GM06990 (cell line): Measurements from ENCODE around the gene ERP44.
"Not testable (repeated sequence)": the region's sequence is repeated elsewhere in the genome, so short reads cannot be mapped to it uniquely, and the experiment has no call there.

Experiments
- DNase-seq: peaks from one replicate; pipeline ENCODE4 v3.0.0-alpha.2; 2011; ENCODE audit not compliant: insufficient read length; ENCODE audit errors: extremely low read depth
- H3K27me3 ChIP-seq: replicated peaks from 2 replicates; pipeline ENCODE4 v1.6.0; 2011; ENCODE audit warnings: low read length; ENCODE audit not compliant: control insufficient read depth, insufficient read depth
- H3K36me3 ChIP-seq: 2 replicates; pipeline ENCODE4 v1.5.1; 2011; ENCODE audit warnings: low read length; ENCODE audit not compliant: control insufficient read depth, insufficient read depth
- H3K4me3 ChIP-seq: replicated peaks from 2 replicates; pipeline ENCODE4 v1.5.1; 2011; ENCODE audit warnings: low read depth, mild to moderate bottlenecking, control low read depth, low read length
- TF ChIP-seq, protein P1 (sequence below): IDR thresholded peaks from 2 replicates; pipeline ENCODE4 v1.5.1; 2011; ENCODE audit warnings: low read length, control low read depth, mild to moderate bottlenecking, inconsistent platforms; ENCODE audit not compliant: insufficient read depth, poor library complexity, severe bottlenecking

The ERP44 gene

DNA sequence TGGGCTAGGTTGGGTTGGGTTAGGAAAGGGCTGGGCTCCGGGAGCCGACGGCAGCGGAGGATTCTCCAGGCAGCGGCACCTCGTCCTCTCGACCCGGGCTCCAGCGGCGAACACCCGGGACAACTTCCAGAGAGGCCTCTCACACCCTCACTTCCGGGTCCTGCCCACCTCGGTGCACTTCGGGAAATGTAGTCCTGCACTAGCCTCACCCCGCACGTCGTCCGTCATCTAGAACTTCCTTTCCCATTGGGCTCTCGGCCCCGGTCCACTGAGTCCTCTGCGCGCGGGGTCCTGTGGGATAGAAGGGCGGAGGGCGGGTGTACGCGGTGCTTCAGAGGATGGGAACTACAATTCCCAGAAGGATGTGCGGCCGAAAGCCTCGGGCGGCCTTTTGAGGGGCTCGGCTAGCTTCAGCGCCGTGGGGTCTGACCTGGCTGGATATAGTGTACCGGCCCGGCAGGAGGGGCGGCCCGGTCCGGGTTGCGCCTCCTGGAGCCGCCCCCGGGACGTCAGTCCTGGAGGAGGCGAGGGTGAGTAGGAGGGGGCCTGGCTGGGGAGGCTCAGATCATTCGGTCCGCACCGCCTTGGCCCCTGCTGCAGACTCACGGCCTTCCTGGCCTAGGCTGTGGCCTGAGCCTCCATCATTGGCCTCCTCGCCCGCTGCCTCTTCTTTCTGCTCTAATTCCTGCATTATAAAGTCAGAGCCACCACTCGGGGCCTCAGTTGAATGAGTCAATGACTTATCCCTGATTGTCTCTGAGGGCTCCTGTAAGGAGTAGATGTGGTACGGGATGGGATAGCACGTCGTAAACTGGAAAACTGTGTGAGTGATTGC, at the start of gene ERP44, which contains the start of gene INVS:
Gene ERP44, minus strand, starts transcription at position 114 of the 835 bp plus-strand sequence. CDS start 160 bp downstream, outside the sequence.
Gene INVS, plus strand, starts transcription at position 357 of the 835 bp plus-strand sequence. CDS start 5,279 bp downstream, outside the sequence.
- Histone ChIP-seq H3K27me3 (no peaks in the 10 kb centered on the region), H3K36me3 (peaks cover 4% of the 10 kb centered on the region), H3K4me3 (peak within 1 kb of the TSS; percentile 100)
- DNase-seq, result peak; percentile 96
- TF ChIP-seq, protein P1, sequence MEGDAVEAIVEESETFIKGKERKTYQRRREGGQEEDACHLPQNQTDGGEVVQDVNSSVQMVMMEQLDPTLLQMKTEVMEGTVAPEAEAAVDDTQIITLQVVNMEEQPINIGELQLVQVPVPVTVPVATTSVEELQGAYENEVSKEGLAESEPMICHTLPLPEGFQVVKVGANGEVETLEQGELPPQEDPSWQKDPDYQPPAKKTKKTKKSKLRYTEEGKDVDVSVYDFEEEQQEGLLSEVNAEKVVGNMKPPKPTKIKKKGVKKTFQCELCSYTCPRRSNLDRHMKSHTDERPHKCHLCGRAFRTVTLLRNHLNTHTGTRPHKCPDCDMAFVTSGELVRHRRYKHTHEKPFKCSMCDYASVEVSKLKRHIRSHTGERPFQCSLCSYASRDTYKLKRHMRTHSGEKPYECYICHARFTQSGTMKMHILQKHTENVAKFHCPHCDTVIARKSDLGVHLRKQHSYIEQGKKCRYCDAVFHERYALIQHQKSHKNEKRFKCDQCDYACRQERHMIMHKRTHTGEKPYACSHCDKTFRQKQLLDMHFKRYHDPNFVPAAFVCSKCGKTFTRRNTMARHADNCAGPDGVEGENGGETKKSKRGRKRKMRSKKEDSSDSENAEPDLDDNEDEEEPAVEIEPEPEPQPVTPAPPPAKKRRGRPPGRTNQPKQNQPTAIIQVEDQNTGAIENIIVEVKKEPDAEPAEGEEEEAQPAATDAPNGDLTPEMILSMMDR, result no peak

DNA sequence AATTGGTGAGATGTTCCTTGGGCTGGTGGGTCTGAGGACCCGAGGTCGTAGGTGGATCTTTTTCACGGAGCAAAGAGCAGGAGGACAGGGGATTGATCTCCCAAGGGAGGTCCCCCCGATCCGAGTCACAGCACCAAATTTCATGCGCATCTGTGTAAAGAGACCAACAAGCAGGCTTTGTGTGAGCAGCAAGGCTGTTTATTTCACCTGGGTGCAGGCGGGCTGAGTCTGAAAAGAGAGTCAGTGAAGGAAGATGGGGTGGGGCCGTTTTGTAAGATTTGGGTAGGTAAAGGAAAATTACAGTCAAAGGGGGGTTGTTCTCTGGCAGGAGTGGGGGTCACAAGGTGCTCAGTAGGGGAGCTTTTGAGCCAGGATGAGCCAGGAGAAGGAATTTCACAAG, 47.2 kb upstream of the ERP44 start:
- not testable (repeated sequence) for H3K4me3 ChIP-seq, H3K27me3 ChIP-seq, H3K36me3 ChIP-seq, DNase-seq

DNA sequence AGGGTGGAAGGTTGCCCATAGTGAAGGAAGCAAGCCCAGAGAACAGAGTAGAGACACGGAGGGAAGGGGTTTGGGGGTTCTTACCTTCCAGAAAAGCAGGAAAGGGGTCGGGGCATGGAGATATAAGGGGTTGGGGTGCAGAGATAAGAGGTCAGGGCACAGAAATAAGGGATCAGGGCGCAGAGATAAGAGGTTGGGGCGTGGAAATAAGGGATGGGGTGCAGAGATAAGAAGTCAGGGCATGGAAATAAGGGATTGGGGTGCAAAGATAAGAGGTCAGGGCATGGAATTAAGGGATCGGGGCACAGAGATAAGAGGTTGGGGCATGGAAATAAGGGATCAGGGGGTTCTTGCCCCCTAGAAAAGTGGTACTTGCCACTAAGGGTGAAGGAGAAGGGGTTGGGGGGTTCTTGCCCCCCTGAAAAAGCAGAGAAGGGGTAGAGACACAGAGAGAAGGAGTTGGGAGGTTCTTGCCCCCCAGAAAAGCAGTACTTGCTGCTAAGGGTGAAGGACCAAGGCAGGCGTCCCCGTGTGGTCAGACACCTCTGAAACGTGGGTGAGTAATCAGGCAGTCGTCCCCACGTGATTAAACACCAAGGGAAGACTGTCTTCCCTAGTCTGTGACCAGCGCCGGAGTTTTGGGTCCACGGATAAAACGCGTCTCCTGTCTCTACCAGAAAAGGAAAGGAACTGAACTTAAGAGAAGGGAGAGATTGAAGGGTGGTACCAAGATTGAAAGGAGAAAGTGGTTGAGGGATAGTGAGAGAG, 46.6 kb upstream of the ERP44 start:
- H3K36me3 ChIP-seq, H3K27me3 ChIP-seq, DNase-seq, H3K4me3 ChIP-seq: not testable (repeated sequence)

DNA sequence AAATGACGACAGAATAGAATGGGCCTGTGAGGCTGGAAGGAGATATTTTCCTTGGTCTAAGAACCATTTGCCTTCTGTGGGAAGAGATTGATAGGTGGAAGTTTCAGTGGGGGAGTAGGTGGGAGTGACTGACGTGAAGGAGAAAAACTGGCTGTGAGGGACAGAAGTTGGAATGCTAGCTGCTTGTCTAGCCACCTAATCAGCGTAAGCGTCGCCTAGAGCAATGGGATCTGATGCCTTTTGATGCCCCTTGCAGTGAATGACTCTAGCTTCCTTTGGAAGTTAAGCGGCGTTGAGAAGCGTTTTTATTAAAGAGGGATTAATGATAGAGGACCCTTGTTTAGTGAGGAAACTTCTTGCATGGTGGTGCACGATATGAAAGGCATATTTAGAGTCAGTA, 43.1 kb upstream of the ERP44 start:
- not testable (repeated sequence) for H3K27me3 ChIP-seq, DNase-seq, H3K4me3 ChIP-seq, H3K36me3 ChIP-seq

DNA sequence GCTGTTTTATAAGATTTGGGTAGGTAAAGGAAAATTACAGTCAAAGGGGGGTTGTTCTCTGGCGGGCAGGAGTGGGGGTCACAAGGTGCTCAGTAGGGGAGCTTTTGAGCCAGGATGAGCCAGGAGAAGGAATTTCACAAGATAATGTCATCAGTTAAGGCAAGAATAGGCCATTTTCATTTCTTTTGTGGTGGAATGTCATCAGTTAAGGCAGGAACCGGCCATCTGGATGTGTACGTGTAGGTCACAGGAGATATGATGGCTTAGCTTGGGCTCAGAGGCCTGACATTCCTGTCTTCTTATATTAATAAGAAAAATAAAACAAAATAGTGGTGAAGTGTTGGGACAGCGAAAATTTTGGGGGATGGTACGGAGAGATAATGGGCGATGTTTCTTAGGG, 41.5 kb upstream of the ERP44 start:
- DNase-seq, H3K36me3 ChIP-seq, H3K4me3 ChIP-seq, H3K27me3 ChIP-seq: not testable (repeated sequence)

DNA sequence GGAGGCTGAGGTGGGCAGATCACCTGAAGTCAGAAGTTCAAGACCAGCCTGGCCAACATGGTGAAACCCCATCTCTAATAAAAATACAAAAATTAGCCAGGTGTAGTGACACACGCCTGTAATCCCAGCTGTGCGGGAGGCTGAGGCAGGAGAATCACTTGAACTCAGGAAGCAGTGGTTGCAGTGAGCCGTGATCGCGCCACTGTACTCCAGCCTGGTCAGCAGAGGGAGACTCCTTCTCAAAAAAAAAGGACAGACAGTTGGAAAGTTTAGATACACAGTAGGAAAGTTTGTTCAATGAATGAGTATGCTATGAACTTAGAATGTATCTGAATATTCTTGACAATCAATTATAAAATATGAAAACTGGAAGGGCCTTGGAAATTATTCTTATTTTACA, 38.0 kb upstream of the ERP44 start:
- H3K36me3 ChIP-seq, DNase-seq, H3K4me3 ChIP-seq, H3K27me3 ChIP-seq: not testable (repeated sequence)

DNA sequence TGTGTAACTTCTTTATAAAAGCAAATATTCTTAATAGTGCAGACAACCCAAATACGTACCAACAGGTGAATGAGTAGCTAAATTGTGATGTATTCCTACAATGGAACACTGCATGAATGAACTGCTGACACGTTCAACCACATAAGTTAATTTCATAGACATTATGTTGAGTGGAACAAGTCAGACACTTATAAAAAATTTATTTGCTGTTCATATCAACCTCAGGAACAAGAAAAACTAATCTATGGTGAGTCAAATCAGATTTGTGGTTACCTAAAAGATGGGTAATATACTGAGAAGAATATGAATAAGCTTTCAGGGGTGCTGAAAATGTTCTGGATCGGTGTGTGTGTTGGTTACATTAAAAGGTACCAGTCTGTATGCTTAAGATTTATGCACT, 35.9 kb upstream of the ERP44 start:
- no peaks in the 10 kb centered on the region for H3K27me3 ChIP-seq
- H3K36me3 ChIP-seq, result no peaks in the 10 kb centered on the region; the same call in none of the 2 replicates
- TF ChIP-seq, protein P1, result no peak
- DNase-seq, result no peak
- H3K4me3 ChIP-seq, result no peak overlapping the region

DNA sequence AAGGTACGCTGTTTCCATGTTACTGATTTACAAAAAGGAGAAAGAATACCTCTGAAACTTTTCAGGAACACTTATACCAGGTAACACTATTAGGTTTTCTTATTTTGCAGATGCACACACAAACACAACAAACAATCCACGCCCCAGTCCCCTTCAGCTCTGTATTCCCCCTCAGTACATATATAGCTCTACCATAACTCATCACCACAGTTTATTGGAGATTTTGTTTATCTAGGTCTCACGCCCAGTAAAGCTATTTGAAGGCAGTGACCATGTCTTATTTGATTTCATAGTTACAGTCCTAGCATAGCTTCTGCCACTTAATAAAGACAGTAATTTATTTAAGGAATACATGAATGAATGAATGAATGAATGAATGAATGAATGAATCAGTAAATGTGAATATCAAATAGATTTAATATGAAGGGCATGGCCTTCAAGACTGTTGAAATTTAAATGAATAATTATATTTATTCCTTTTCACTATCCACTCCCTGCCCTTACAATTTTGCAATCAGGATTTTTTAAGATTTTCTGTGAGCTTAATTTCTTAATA, 33.2 kb upstream of the ERP44 start:
- H3K36me3 ChIP-seq, result peaks cover 2% of the 10 kb centered on the region
- no peak overlapping the region for H3K4me3 ChIP-seq
- H3K27me3 ChIP-seq, result no peaks in the 10 kb centered on the region
- no peak for DNase-seq
- TF ChIP-seq, protein P1, result no peak
